ENCODE measurements around the gene WFDC2. TPM values are rescaled to one million over a fixed set of nuclear protein-coding genes. Genes with fewer than 3 reads are reported as not detected.

Gene WFDC2
- total RNA-seq, 1 donor from 2014 or later = not detected

DNA sequence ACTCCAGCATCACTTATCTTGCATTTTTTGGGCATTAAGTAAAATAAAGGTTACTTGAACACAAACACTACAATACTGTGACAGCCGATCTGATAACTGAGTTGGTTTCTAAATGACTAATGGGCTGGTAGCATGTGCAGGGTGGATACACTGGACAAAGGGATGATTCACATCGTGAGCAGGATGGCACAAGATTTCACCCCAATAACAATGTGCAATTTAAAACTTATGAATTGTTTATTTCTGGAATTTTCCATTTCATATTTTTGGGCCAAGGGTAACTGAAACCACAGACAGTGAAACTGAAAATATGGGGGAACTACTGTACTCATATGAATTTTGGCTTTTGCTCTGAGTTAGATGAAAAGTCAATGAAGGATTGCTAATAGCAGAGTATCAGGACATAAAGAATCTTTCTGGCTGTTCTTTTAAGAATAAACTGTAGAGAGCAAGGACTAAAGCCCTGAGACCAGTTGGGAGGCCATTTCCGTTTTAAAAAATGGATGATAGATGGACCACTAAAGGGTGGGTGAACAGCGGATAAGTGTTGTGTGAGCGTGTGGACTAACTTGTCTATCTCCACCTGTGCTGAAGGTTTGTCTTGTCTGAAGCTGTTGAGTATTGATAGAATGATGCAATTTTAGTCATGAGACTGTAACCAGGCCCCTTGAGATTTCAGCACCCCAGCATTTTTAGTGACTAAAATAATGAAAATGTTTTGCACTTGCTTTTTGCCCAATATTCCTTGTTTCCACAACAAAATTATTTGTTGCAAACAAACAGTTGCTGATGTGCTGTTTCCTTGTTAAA is 37.7 kb downstream of the WFDC2 start:
- intact Hi-C loops (cut with micrococcal nuclease) = no loop called here
- peaks cover 6% of the 10 kb centered on the region for H3K4me1 ChIP-seq
- H3K27ac ChIP-seq (replicated peaks) = no peak overlapping the region
- H3K4me3 ChIP-seq = no peak overlapping the region
- no peak for DNase-seq
- H3K36me3 ChIP-seq = no peaks in the 10 kb centered on the region
- peaks cover 38% of the 10 kb centered on the region for H3K27me3 ChIP-seq (ENCODE audit: low read depth)
- TF ChIP-seq, protein P1, sequence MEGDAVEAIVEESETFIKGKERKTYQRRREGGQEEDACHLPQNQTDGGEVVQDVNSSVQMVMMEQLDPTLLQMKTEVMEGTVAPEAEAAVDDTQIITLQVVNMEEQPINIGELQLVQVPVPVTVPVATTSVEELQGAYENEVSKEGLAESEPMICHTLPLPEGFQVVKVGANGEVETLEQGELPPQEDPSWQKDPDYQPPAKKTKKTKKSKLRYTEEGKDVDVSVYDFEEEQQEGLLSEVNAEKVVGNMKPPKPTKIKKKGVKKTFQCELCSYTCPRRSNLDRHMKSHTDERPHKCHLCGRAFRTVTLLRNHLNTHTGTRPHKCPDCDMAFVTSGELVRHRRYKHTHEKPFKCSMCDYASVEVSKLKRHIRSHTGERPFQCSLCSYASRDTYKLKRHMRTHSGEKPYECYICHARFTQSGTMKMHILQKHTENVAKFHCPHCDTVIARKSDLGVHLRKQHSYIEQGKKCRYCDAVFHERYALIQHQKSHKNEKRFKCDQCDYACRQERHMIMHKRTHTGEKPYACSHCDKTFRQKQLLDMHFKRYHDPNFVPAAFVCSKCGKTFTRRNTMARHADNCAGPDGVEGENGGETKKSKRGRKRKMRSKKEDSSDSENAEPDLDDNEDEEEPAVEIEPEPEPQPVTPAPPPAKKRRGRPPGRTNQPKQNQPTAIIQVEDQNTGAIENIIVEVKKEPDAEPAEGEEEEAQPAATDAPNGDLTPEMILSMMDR (IDR thresholded peaks at IDR 0.05; ENCODE audit: borderline replicate concordance) = no peak
- H3K9me3 ChIP-seq (replicated peaks) = no peaks in the 10 kb centered on the region

DNA sequence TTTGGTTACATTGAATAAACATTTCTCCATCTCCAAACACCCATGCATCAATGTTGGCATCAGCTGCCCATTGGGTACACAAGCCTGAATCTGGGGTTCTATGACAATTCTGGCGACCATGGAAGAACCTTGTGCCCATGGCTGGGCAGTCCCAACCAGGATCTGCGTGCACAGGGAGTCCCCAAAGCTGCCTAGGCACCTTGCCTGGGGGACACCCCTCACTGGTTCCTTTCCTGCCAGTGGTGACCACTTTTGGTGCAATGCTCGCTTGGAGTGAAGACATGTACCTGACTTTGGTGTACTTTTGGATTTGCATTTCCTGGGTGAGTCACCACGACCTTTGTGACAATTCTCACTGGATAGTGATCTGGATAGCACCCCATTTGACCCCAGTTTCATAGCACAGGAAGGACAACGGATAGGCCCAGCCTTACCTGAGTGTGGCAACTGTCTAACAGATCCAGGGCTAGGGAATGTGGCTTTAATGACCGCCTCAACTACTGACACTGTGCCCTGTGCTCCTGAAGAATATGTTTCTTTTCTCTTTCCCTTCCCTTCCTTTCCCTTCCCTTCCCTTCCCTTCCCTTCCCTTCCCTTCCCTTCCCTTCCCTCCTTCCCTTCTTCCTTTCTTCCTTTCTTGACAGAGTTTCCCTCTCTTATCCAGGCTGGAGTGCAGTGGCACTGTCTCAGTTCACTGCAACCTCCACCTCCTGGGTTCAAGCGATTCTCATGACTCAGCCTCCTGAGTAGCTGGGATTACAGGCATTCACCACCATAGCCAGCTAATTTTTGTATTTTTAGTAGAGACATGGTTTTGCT is 38.7 kb downstream of the WFDC2 start:
- intact Hi-C loops (cut with micrococcal nuclease) = no loop called here
- H3K9me3 ChIP-seq (replicated peaks) = no peaks in the 10 kb centered on the region
- TF ChIP-seq, protein P1 (IDR thresholded peaks at IDR 0.05; ENCODE audit: borderline replicate concordance) = no peak

DNA sequence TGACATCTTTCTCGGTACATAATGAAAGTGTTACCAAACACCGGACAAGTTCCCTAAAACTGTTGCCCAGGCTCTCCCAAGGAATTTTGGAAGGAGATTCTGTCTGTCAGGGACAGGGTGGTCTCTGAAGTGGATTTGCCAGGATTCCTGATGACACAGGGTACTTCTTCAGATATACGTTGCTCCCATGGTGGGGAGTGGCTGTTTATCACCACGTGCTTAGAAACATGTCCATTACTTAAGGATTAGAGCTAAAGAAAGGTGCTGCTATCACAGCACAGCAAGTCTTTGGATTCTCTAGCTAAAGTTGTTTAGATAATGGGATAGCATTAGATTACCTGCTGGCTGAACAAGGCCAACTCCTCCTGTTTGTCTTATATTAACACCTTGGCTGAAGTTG is 39.5 kb downstream of the WFDC2 start:
- Histone ChIP-seq H3K27ac (replicated peaks) (no peak overlapping the region), H3K9me3 (replicated peaks) (no peaks in the 10 kb centered on the region), H3K4me1 (no peaks in the 10 kb centered on the region), H3K4me3 (no peak overlapping the region), H3K27me3 (ENCODE audit: low read depth) (peaks cover 50% of the 10 kb centered on the region), H3K36me3 (no peaks in the 10 kb centered on the region)
- TF ChIP-seq, protein P1 (IDR thresholded peaks at IDR 0.05; ENCODE audit: borderline replicate concordance) = no peak
- DNase-seq = no peak
- intact Hi-C loops (cut with micrococcal nuclease) = no loop called here

More for the DNA sequence above, 38.7 kb downstream of the WFDC2 start:
- no peaks in the 10 kb centered on the region for H3K36me3 ChIP-seq
- H3K4me3 ChIP-seq = no peak overlapping the region
- peaks cover 46% of the 10 kb centered on the region for H3K27me3 ChIP-seq (ENCODE audit: low read depth)
- H3K27ac ChIP-seq (replicated peaks) = no peak overlapping the region
- DNase-seq = no peak
- H3K4me1 ChIP-seq = no peaks in the 10 kb centered on the region

DNA sequence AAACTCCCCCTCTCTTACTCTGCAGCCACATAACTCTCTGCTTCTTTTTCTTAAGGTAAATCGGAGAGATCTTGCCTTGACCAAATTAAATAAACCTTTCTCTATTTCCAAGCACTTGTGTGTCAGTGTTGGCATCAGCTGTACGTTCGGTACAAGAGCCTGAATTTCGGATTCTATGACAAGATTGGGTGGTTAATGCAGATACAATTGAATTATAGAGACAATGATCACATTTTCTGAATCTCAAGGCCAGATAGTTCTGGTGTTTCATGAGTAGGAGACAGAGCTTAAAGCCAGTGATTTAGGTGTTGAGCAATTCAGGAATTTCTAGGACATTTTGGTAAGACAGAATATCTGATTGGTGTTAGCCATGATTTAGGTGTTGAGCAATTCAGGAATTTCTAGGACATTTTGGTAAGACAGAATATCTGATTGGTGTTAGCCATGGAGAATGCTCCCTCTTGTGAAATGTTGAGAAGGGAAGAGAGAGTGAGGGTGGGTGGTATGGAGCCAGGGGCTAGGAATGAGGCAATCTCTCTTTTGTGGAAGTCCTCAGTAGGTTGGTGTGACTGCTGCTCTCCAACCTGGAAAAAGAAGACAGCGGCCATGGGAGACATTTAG is 40.8 kb downstream of the WFDC2 start:
- Histone ChIP-seq H3K9me3 (replicated peaks) (no peaks in the 10 kb centered on the region), H3K27ac (replicated peaks) (no peak overlapping the region), H3K27me3 (ENCODE audit: low read depth) (peaks cover 44% of the 10 kb centered on the region), H3K4me1 (no peaks in the 10 kb centered on the region), H3K36me3 (no peaks in the 10 kb centered on the region), H3K4me3 (no peak overlapping the region)
- intact Hi-C loops (cut with micrococcal nuclease) = no loop called here
- TF ChIP-seq, protein P1 (IDR thresholded peaks at IDR 0.05; ENCODE audit: borderline replicate concordance) = no peak
- no peak for DNase-seq

DNA sequence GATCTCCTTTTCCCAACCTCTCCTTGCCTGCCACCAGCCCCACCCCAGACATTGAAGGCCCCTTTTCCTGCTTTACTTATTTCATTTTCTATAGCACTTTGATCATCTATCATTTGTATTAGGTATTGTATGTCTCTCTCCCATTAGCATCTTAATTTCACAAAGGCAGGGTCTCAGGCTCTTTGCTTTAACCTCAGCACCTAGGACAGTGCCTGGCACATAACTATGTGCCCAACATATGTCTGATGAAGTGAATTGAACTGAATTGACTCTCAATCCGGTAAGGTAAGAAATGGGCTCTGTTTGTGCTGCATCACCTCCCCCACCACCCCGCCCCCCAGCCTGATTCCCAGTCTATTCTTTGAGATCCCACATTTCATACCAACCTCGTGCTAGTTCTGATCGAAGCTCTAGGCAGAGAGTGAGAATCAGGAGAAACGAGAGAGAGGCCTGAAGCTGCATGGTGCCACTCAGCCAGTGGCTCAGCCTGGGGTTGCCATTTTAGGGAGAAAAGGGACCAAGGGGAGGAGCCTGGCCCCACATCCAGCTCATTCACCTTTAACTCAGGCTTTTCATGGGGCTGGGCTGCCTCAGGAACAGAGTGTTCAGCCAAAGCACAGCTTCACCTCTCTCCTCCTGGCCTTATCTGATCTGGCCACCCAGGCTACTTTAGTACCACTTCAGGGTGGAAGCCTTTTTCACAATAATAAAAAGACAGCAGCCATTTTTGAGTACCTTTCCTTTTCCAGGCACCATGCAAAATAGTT is 45.8 kb downstream of the WFDC2 start, which contains the start of gene SPINT3:
TSS of gene SPINT3 (minus strand) at position 476 of the 767 bp plus-strand sequence. CDS start at position 462, 14 bp downstream.
- H3K36me3 ChIP-seq = no peaks in the 10 kb centered on the region
- no peak for DNase-seq
- H3K9me3 ChIP-seq (replicated peaks) = no peaks in the 10 kb centered on the region
- intact Hi-C loops (cut with micrococcal nuclease) = no loop called here
- H3K4me3 ChIP-seq = no peak within 1 kb of the TSS
- TF ChIP-seq, protein P1 (IDR thresholded peaks at IDR 0.05; ENCODE audit: borderline replicate concordance) = no peak
- peaks cover 53% of the 10 kb centered on the region for H3K27me3 ChIP-seq (ENCODE audit: low read depth)
- no peak within 1 kb of the TSS for H3K27ac ChIP-seq (replicated peaks)
- no peaks in the 10 kb centered on the region for H3K4me1 ChIP-seq
